ENCODE measurements around the gene GOLGA8A.

GRCh38 chr15:34461730-34462129 is 24.1 kb upstream of the GOLGA8A start:
- TF ChIP-seq CTCF (IDR thresholded peaks at IDR 0.05; ENCODE audit: extremely low read depth in 1 of 2, insufficient read depth in 1 of 2, low read depth in 1 of 2, low read length in 2 of 2): no peak
- no peak for TF ChIP-seq POLR2A (IDR thresholded peaks at IDR 0.05; ENCODE audit: low read depth, low read length)
- TF ChIP-seq POLR2AphosphoS5 (IDR thresholded peaks at IDR 0.05; ENCODE audit: insufficient read depth, low read depth, low read length): no peak
- TF ChIP-seq EZH2 (IDR thresholded peaks at IDR 0.05; ENCODE audit: borderline replicate concordance, low read depth, low read length, severe bottlenecking): no peak
- TF ChIP-seq MYC (IDR thresholded peaks at IDR 0.05; ENCODE audit: low read depth, low read length): no peak
- TF ChIP-seq MAX (IDR thresholded peaks at IDR 0.05; ENCODE audit: insufficient read depth, insufficient read length): no peak
